Measurements from ENCODE around the gene UBASH3A. TPM values are rescaled to one million over a fixed set of nuclear protein-coding genes. Genes with fewer than 3 reads are reported as not detected.

Gene UBASH3A
- total RNA-seq, 3 donors from 2014 or later, result 0.60 to 2.5 (median 1.8) TPM

DNA sequence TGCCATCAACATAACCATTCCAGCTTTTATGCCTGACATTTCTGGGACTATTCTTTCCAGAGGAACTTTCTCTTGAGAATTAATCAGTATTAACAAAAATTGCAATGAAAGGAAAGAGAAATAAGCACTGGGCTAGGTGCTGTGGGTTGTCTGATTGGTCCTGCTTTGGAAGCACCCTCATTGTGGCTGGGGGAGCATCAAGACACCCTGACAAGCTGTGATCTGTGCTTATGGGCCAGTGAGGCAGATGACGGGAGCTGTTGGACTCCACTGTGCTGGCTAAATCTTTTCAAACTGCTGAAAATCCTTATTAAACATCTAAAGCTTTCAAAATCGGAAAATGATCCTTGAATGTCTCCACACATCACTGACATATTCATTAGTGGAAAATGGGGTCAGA is 20.0 kb downstream of the UBASH3A start:
- TF ChIP-seq, protein P1, sequence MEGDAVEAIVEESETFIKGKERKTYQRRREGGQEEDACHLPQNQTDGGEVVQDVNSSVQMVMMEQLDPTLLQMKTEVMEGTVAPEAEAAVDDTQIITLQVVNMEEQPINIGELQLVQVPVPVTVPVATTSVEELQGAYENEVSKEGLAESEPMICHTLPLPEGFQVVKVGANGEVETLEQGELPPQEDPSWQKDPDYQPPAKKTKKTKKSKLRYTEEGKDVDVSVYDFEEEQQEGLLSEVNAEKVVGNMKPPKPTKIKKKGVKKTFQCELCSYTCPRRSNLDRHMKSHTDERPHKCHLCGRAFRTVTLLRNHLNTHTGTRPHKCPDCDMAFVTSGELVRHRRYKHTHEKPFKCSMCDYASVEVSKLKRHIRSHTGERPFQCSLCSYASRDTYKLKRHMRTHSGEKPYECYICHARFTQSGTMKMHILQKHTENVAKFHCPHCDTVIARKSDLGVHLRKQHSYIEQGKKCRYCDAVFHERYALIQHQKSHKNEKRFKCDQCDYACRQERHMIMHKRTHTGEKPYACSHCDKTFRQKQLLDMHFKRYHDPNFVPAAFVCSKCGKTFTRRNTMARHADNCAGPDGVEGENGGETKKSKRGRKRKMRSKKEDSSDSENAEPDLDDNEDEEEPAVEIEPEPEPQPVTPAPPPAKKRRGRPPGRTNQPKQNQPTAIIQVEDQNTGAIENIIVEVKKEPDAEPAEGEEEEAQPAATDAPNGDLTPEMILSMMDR (IDR thresholded peaks at IDR 0.05), result no peak
- ATAC-seq (no peak), DNase-seq (no peak)
- Histone ChIP-seq H3K4me3 (no peak overlapping the region), H3K9me3 (no peaks in the 10 kb centered on the region), H3K4me1 (ENCODE audit: low read depth) (peaks cover 3% of the 10 kb centered on the region), H3K36me3 (ENCODE audit: low read depth) (no peaks in the 10 kb centered on the region)
- intact Hi-C loops (cut with DNase I, micrococcal nuclease), result no loop called here

DNA sequence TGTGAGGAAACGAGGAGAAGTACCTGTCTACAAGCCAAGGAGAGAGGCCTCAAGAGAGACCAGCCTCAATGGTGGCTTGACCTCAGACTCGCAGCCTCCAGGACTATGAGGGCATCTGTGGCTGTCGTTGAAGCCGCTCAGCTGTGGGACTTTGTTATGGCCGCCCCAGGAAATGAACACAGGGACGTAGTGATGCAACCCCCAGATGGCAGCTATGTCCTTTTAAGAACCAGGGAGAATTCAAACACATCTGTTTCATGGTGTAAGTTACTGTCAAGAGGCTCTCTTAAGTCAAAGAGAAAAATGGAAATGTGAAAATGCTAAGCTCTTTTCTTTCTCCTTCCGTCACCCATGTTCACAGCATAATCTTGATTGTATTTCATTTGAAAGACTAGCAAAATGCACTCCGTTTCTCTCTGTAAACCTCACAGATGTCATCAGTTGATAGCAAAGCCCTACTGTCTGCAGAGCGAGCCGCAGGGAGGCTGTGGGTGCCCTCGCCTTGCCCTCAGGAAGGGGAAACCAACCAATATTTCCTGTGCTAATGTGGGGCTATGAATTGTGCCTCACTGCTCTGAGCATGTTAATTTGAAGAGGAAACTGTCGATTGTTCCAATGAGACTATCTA is 21.3 kb downstream of the UBASH3A start:
- DNase-seq (peak; percentile 38 to 66 (median 57)), ATAC-seq (peak; percentile 69)
- H3K4me3 ChIP-seq, result no peak overlapping the region
- H3K4me1 ChIP-seq (ENCODE audit: low read depth), result peaks cover 3% of the 10 kb centered on the region
- TF ChIP-seq, protein P1 (IDR thresholded peaks at IDR 0.05), result no peak
- intact Hi-C loops (cut with DNase I, micrococcal nuclease), result no loop called here
- H3K9me3 ChIP-seq, result no peaks in the 10 kb centered on the region
- no peaks in the 10 kb centered on the region for H3K36me3 ChIP-seq (ENCODE audit: low read depth)

DNA sequence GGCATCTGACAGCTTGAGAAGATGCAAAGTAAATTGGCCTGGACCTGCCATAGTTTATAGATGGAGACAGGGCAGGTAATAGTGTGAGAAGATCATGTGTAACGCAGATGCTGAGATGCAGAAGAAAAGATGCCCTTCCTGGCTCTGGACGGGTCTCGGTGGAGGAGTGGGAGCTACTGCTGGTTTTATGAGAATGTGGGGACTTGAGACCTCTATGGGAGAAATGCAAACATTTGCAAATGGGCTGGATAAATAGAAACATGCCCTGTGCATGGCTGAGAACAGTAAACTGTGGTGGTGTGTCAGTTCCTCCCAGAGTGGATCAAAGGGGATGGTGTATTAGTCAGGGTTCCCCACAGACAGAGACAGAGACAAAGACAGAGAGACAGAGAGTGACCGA is 21.9 kb downstream of the UBASH3A start:
- Histone ChIP-seq H3K9me3 (no peaks in the 10 kb centered on the region), H3K36me3 (ENCODE audit: low read depth) (no peaks in the 10 kb centered on the region), H3K4me3 (no peak overlapping the region), H3K4me1 (ENCODE audit: low read depth) (peaks cover 3% of the 10 kb centered on the region)
- intact Hi-C loops (cut with DNase I, micrococcal nuclease), result no loop called here
- DNase-seq (no peak), ATAC-seq (no peak)
- TF ChIP-seq, protein P1 (IDR thresholded peaks at IDR 0.05), result no peak

DNA sequence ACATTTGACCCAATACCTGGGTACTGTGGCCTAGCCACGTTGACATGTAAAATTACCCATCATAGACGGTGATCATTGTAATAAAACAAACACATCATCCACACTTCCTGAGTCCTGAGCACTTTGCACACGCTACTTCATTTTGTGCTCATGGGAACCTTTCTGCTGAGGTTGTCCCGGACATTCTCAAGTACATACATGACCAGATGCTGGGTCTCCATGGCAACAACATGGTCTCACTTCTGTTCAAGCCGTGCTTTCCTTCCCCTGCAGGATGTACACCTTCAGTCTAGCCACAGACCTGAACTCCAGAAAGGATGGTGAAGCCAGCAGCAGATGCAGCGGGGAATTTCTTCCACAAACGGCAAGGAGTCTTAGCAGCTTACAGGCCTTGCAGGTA is 22.7 kb downstream of the UBASH3A start:
- TF ChIP-seq, protein P1 (IDR thresholded peaks at IDR 0.05), result no peak
- H3K36me3 ChIP-seq (ENCODE audit: low read depth), result no peaks in the 10 kb centered on the region
- no peak overlapping the region for H3K4me3 ChIP-seq
- intact Hi-C loops (cut with DNase I, micrococcal nuclease), result no loop called here
- DNase-seq (no peak), ATAC-seq (no peak)
- peaks cover 3% of the 10 kb centered on the region for H3K4me1 ChIP-seq (ENCODE audit: low read depth)
- no peaks in the 10 kb centered on the region for H3K9me3 ChIP-seq

DNA sequence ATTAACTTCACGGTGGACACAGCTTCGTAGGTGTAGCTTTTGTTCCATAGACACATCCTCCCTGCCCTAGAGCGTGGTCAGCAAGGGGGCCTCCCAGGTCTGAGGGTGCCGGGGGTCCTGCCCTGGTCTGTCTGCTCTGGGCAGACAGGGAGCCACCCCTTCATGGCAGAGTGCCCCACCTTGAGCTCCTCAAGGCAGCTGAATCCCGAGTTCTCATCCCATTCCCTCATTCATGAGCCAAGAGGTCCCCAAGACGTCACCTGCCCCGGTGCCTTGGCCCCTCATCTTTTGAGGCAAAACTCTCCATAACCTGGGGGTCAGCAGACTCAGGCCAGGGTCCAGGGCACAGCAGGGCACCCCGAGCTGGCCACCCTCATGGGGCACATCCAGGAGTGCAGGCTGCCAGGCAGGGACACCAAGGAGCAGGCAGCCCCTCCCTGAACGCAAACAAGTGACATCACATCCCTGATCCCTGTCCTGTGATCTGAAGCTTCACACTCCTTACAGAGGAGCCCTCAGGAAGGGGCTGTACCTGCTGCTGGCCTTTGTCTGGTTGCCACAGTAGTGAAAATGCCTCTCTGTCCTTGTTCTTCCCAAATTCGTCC is 23.3 kb downstream of the UBASH3A start:
- TF ChIP-seq, protein P1 (IDR thresholded peaks at IDR 0.05), result no peak
- ATAC-seq, result peak; percentile 81
- peak in 2 of 3 donors; percentile 46 to 56 for DNase-seq
- intact Hi-C loops (cut with DNase I, micrococcal nuclease), result no loop called here
- H3K4me1 ChIP-seq (ENCODE audit: low read depth), result peaks cover 3% of the 10 kb centered on the region
- no peaks in the 10 kb centered on the region for H3K36me3 ChIP-seq (ENCODE audit: low read depth)
- H3K4me3 ChIP-seq, result no peak overlapping the region
- H3K9me3 ChIP-seq, result no peaks in the 10 kb centered on the region
